Umbilical cord (tissue), 2 donors: Measurements from ENCODE around the gene FGFRL1. TPM values are rescaled to one million over a fixed set of nuclear protein-coding genes. Genes with fewer than 3 reads are reported as not detected.
A peak's percentile ranks its signal among the peaks of the same experiment; 100 is the strongest.

Source experiments
- DNase-seq: peaks from one replicate; pipeline ENCODE4 v3.0.0-alpha.2; 2015; ENCODE audit warnings: low spot score
- total RNA-seq: library from RNA; depleted of rRNA; stranded (reverse); fragments of >200 nt; gene quantifications from one replicate; pipeline ENCODE4 v1.2.3, GENCODE V29; 2014; ENCODE audit warnings: low replicate concordance; ENCODE audit not compliant: insufficient read depth

Gene FGFRL1
- total RNA-seq, 1 donor from 2014 or later, result 16.4 TPM

GRCh38 chr4:1022051-1022738 is 10.8 kb downstream of the FGFRL1 start:
- no peak for DNase-seq

- DNase-seq, result no peak
Observed at GRCh38 chr4:1022739-1023066, 11.3 kb downstream of the FGFRL1 start.

GRCh38 chr4:1023075-1023640 is 11.7 kb downstream of the FGFRL1 start:
- no peak for DNase-seq

GRCh38 chr4:1023895-1024740 is 12.7 kb downstream of the FGFRL1 start:
- DNase-seq, result no peak

GRCh38 chr4:1024882-1025545 is 13.6 kb downstream of the FGFRL1 start:
- no peak for DNase-seq

GRCh38 chr4:1026115-1026514 is 14.7 kb downstream of the FGFRL1 start:
- DNase-seq, result no peak

- DNase-seq, result no peak
Observed at GRCh38 chr4:1027219-1027914, 15.9 kb downstream of the FGFRL1 start.

GRCh38 chr4:1027915-1028238 is 16.5 kb downstream of the FGFRL1 start:
- no peak for DNase-seq

- no peak for DNase-seq
Observed at GRCh38 chr4:1028574-1029220, 17.3 kb downstream of the FGFRL1 start.

- DNase-seq, result no peak
Observed at GRCh38 chr4:1029529-1029928, 18.1 kb downstream of the FGFRL1 start.

- DNase-seq, result no peak
Observed at GRCh38 chr4:1030031-1030430, 18.6 kb downstream of the FGFRL1 start.

- no peak for DNase-seq
Observed at GRCh38 chr4:1030559-1030958, 19.1 kb downstream of the FGFRL1 start.

- no peak for DNase-seq
Observed at GRCh38 chr4:1031346-1031745, 19.9 kb downstream of the FGFRL1 start.

- DNase-seq, result no peak
Observed at GRCh38 chr4:1031956-1032795, 20.8 kb downstream of the FGFRL1 start.

GRCh38 chr4:1032861-1033260 is 21.4 kb downstream of the FGFRL1 start:
- no peak for DNase-seq

GRCh38 chr4:1033840-1034551 is 22.6 kb downstream of the FGFRL1 start:
- DNase-seq, result peak; percentile 47

GRCh38 chr4:1035510-1035909 is 24.1 kb downstream of the FGFRL1 start:
- DNase-seq, result no peak

- no peak for DNase-seq
Observed at GRCh38 chr4:1036095-1036494, 24.7 kb downstream of the FGFRL1 start.

GRCh38 chr4:1036976-1037810 is 25.8 kb downstream of the FGFRL1 start:
- no peak for DNase-seq
